Gastroesophageal sphincter (tissue), 3 donors: ENCODE results near the gene TTC7B.

Experiments
- CTCF ChIP-seq, 4 experiments: fragments of 200-600 bp in 2 of 4; fragments of 450-650 bp in 2 of 4; sonication (generic) in 1 of 4; IDR thresholded peaks; one replicate each; pipeline ENCODE4 v1.5.1; 2017 to 2019; ENCODE audit warnings: antibody characterized with exemption in 4 of 4, mild to moderate bottlenecking in 2 of 4, moderate library complexity in 2 of 4
- EP300 ChIP-seq: sonication (generic); formaldehyde crosslinking; IDR thresholded peaks from one replicate; pipeline ENCODE4 v1.6.1; 2017; ENCODE audit warnings: antibody characterized with exemption, mild to moderate bottlenecking
- POLR2A ChIP-seq, 2 donors: fragments of 450-650 bp; IDR thresholded peaks; one replicate each; pipeline ENCODE4 v1.6.1; 2017; ENCODE audit warnings: antibody characterized with exemption in 2 of 2, mild to moderate bottlenecking in 2 of 2, moderate library complexity in 1 of 2
- POLR2AphosphoS5 ChIP-seq: sonication (generic); formaldehyde crosslinking; IDR thresholded peaks from one replicate; pipeline ENCODE4 v1.6.1; 2017; ENCODE audit warnings: antibody characterized with exemption

GRCh38 chr14:90742252-90742651 is 74.0 kb downstream of the TTC7B start:
- no peak for TF ChIP-seq CTCF (IDR thresholded peaks at IDR 0.05)
- TF ChIP-seq POLR2AphosphoS5 = no peak
- TF ChIP-seq POLR2A (IDR thresholded peaks at IDR 0.05) = no peak
- no peak for TF ChIP-seq EP300
